ENCODE measurements around the gene FAM180A. TPM values are rescaled to one million over a fixed set of nuclear protein-coding genes. Genes with fewer than 3 reads are reported as not detected.

The FAM180A gene
- total and polyA plus RNA-seq, 10 donors: 0.19 to 1.3 (median 0.85) TPM; not detected in 5

- no peaks in the 10 kb centered on the region for H3K27me3 ChIP-seq (replicated peaks in 1 of 7)
- no peaks in the 10 kb centered on the region for H3K36me3 ChIP-seq
- H3K4me3 ChIP-seq: no peak overlapping the region
- intact Hi-C loops (cut with DNase I; ENCODE audit: low total_unique reads): no loop called here
- TF ChIP-seq POLR2AphosphoS5 (IDR thresholded peaks at IDR 0.05): no peak
- no peak for TF ChIP-seq CTCF (IDR thresholded peaks at IDR 0.05 in 8 of 11, conservative IDR thresholded peaks at IDR 0.05 in 3 of 11)
- no peak for TF ChIP-seq POLR2A (IDR thresholded peaks at IDR 0.05)
- no peaks in the 10 kb centered on the region for H3K4me1 ChIP-seq
- DNase-seq: no peak
- 89 to 94% (median 93%) methylated on average over 21 of the region's 21 CpGs for WGBS, 5 donors
- H3K9me3 ChIP-seq: no peaks in the 10 kb centered on the region
- no peak overlapping the region for H3K27ac ChIP-seq
These were observed 14.8 kb downstream of the FAM180A start for GRCh38 chr7:135733603-135734342.

- no peak overlapping the region for H3K4me3 ChIP-seq
- WGBS, 5 donors: 78 to 95% (median 91%) methylated on average over 4 of the region's 4 CpGs
- DNase-seq: no peak
- H3K27ac ChIP-seq: no peak overlapping the region
- TF ChIP-seq CTCF (IDR thresholded peaks at IDR 0.05 in 8 of 11, conservative IDR thresholded peaks at IDR 0.05 in 3 of 11) (no peak), POLR2AphosphoS5 (IDR thresholded peaks at IDR 0.05) (no peak), POLR2A (IDR thresholded peaks at IDR 0.05) (no peak)
- intact Hi-C loops (cut with DNase I; ENCODE audit: low total_unique reads): no loop called here
- H3K9me3 ChIP-seq: no peaks in the 10 kb centered on the region
- H3K36me3 ChIP-seq: no peaks in the 10 kb centered on the region
- H3K27me3 ChIP-seq (replicated peaks in 1 of 7): peaks cover 0 to 7% (median 0%) of the 10 kb centered on the region in 7 donors
- no peaks in the 10 kb centered on the region for H3K4me1 ChIP-seq
These were observed 17.5 kb downstream of the FAM180A start for GRCh38 chr7:135731131-135731530.

GRCh38 chr7:135729230-135729629, 19.4 kb downstream of the FAM180A start:
- Histone ChIP-seq H3K27me3 (replicated peaks in 1 of 7) (peaks cover 0 to 12% (median 0%) of the 10 kb centered on the region in 7 donors), H3K4me3 (no peak overlapping the region), H3K4me1 (no peaks in the 10 kb centered on the region), H3K27ac (no peak overlapping the region), H3K36me3 (no peaks in the 10 kb centered on the region), H3K9me3 (no peaks in the 10 kb centered on the region)
- intact Hi-C loops (cut with DNase I; ENCODE audit: low total_unique reads): no loop called here
- TF ChIP-seq POLR2AphosphoS5 (IDR thresholded peaks at IDR 0.05): no peak
- TF ChIP-seq POLR2A (IDR thresholded peaks at IDR 0.05): no peak
- TF ChIP-seq CTCF (IDR thresholded peaks at IDR 0.05 in 8 of 11, conservative IDR thresholded peaks at IDR 0.05 in 3 of 11): no peak
- 83 to 92% (median 86%) methylated on average over 5 of the region's 5 CpGs for WGBS, 5 donors
- no peak for DNase-seq

GRCh38 chr7:135728136-135728669, 20.4 kb downstream of the FAM180A start, which contains the start of gene SLC13A4:
TSS of gene SLC13A4 (minus strand) at chr7:135728186. CDS start at chr7:135727496, 690 bp downstream.
- WGBS, 5 donors: 87 to 95% (median 91%) methylated on average over 11 of the region's 11 CpGs
- Histone ChIP-seq H3K36me3 (no peaks in the 10 kb centered on the region), H3K27me3 (replicated peaks in 1 of 7) (peaks cover 0 to 12% (median 0%) of the 10 kb centered on the region in 7 donors), H3K27ac (no peak within 1 kb of the TSS), H3K4me1 (no peaks in the 10 kb centered on the region), H3K4me3 (no peak within 1 kb of the TSS), H3K9me3 (no peaks in the 10 kb centered on the region)
- intact Hi-C loops (cut with DNase I; ENCODE audit: low total_unique reads): no loop called here
- DNase-seq: no peak
- TF ChIP-seq POLR2A (IDR thresholded peaks at IDR 0.05): no peak
- no peak for TF ChIP-seq CTCF (IDR thresholded peaks at IDR 0.05 in 8 of 11, conservative IDR thresholded peaks at IDR 0.05 in 3 of 11)
- no peak for TF ChIP-seq POLR2AphosphoS5 (IDR thresholded peaks at IDR 0.05)

All from spleen (tissue), 11 donors.